Measurements from ENCODE around the gene DIPK2A. TPM values are rescaled to one million over a fixed set of nuclear protein-coding genes. Genes with fewer than 3 reads are reported as not detected.

DIPK2A gene, protein sequence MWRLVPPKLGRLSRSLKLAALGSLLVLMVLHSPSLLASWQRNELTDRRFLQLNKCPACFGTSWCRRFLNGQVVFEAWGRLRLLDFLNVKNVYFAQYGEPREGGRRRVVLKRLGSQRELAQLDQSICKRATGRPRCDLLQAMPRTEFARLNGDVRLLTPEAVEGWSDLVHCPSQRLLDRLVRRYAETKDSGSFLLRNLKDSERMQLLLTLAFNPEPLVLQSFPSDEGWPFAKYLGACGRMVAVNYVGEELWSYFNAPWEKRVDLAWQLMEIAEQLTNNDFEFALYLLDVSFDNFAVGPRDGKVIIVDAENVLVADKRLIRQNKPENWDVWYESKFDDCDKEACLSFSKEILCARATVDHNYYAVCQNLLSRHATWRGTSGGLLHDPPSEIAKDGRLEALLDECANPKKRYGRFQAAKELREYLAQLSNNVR
- 1 to 10 TPM; 3.7 to 9.8 (median 6.4) TPM for total RNA-seq
- polyA plus RNA-seq: 1 to 10 TPM; 2.6 to 4.5 (median 4.2) TPM
- long read RNA-seq, donor 1, full-length matches to known transcripts: 8 of 8 reads
- long read RNA-seq, donor 1, partial matches to known transcripts: 0 of 8 reads
- long read RNA-seq, donor 1, other reads (novel, unspliced or antisense): 0 of 8 reads
- long read RNA-seq, donor 2, full-length matches to known transcripts: 9 of 9 reads
- long read RNA-seq, donor 2, partial matches to known transcripts: 0 of 9 reads
- long read RNA-seq, donor 2, other reads (novel, unspliced or antisense): 0 of 9 reads

- ATAC-seq (peak; percentile 89 to 91 (median 90)), DNase-seq (peak; percentile 96 to 97)
- Histone ChIP-seq H3K27ac (peak within 1 kb of the TSS; percentile 92), H3K27me3 (ENCODE audit: insufficient read depth in 3 of 3, low read length in 2 of 3) (no peaks in the 10 kb centered on the region), H3K36me3 (ENCODE audit: insufficient read depth in 1 of 2, low read depth in 1 of 2) (no peaks in the 10 kb centered on the region), H3K4me3 (peak within 1 kb of the TSS; percentile 77), H3K4me1 (peaks cover 26% of the 10 kb centered on the region), H3K9me3 (no peaks in the 10 kb centered on the region)
- no peak for TF ChIP-seq CTCF (IDR thresholded peaks at IDR 0.05)
- intact Hi-C loops (cut with DNase I): loop anchor here in 1 of 2 donors (5.0 kb wide), 1 partner anchor 801 kb away; no protein-coding TSS in a partner anchor
- 0 to 1% (median 0%) methylated on average over 67 to 71 of the region's 71 CpGs for WGBS, 3 donors
These were observed at the start of gene DIPK2A for GRCh38 chr3:143971359-143972154. Gene DIPK2A (plus strand): TSS chr3:143971823. CDS start chr3:143972333, 510 bp downstream.

GRCh38 chr3:143924522-143925285, 46.9 kb upstream of the DIPK2A start:
- DNase-seq (no peak), ATAC-seq (no peak)
- intact Hi-C loops (cut with DNase I): no loop called here
- no peaks in the 10 kb centered on the region for H3K27me3 ChIP-seq (ENCODE audit: insufficient read depth in 3 of 3, low read length in 2 of 3)
- no peak overlapping the region for H3K27ac ChIP-seq
- H3K4me1 ChIP-seq: no peaks in the 10 kb centered on the region
- TF ChIP-seq CTCF (IDR thresholded peaks at IDR 0.05): no peak
- 81 to 86% (median 84%) methylated on average over 9 of the region's 9 CpGs for WGBS, 3 donors
- no peak overlapping the region for H3K4me3 ChIP-seq
- no peaks in the 10 kb centered on the region for H3K9me3 ChIP-seq
- H3K36me3 ChIP-seq (ENCODE audit: insufficient read depth in 1 of 2, low read depth in 1 of 2): no peaks in the 10 kb centered on the region

DNA sequence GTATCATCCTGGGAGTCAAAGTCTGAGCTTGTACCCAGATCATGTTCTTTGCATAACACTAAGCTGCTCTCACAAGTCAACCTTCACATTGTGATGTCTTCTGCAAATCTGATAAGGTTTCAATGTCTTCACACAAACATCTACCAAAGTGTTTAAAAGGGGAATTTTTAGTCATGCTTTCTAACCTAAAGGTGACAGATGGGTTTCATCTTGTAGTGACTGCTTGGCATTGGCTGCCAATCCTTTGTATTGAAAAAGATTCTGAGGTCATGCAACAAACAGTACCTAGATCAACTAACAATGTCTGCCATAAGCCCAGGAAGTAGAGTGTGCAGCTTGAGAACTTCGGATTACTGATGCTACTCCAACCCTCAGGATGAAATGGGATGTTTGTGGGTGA, 43.6 kb upstream of the DIPK2A start:
- Histone ChIP-seq H3K27me3 (ENCODE audit: insufficient read depth in 3 of 3, low read length in 2 of 3) (no peaks in the 10 kb centered on the region), H3K4me1 (no peaks in the 10 kb centered on the region), H3K36me3 (ENCODE audit: insufficient read depth in 1 of 2, low read depth in 1 of 2) (no peaks in the 10 kb centered on the region), H3K27ac (no peak overlapping the region), H3K9me3 (no peaks in the 10 kb centered on the region), H3K4me3 (no peak overlapping the region)
- TF ChIP-seq CTCF (IDR thresholded peaks at IDR 0.05): no peak
- DNase-seq (no peak), ATAC-seq (no peak)
- intact Hi-C loops (cut with DNase I): no loop called here
- WGBS, 3 donors: 67 to 83% (median 81%) methylated on average over 1 of the region's 1 CpG

- Histone ChIP-seq H3K4me1 (no peaks in the 10 kb centered on the region), H3K27ac (no peak overlapping the region), H3K9me3 (no peaks in the 10 kb centered on the region), H3K27me3 (ENCODE audit: insufficient read depth in 3 of 3, low read length in 2 of 3) (no peaks in the 10 kb centered on the region), H3K4me3 (no peak overlapping the region), H3K36me3 (ENCODE audit: insufficient read depth in 1 of 2, low read depth in 1 of 2) (no peaks in the 10 kb centered on the region)
- WGBS, 3 donors: 85 to 94% (median 88%) methylated on average over 3 of the region's 3 CpGs
- intact Hi-C loops (cut with DNase I): no loop called here
- TF ChIP-seq CTCF (IDR thresholded peaks at IDR 0.05): no peak
- DNase-seq: no peak
- no peak for ATAC-seq
These were observed 42.9 kb upstream of the DIPK2A start for GRCh38 chr3:143928541-143929255.

All from psoas muscle (tissue), 8 donors.